Measurements from ENCODE around the gene NFIX. TPM values are rescaled to one million over a fixed set of nuclear protein-coding genes. Genes with fewer than 3 reads are reported as not detected.
A peak's percentile ranks its signal among the peaks of the same experiment; 100 is the strongest.
"Not testable (repeated sequence)": the region's sequence is repeated elsewhere in the genome, so short reads cannot be mapped to it uniquely, and the experiment has no call there.

The NFIX gene
- total RNA-seq, 2 donors from 2014 or later = 70.9 to 73.8 TPM

DNA sequence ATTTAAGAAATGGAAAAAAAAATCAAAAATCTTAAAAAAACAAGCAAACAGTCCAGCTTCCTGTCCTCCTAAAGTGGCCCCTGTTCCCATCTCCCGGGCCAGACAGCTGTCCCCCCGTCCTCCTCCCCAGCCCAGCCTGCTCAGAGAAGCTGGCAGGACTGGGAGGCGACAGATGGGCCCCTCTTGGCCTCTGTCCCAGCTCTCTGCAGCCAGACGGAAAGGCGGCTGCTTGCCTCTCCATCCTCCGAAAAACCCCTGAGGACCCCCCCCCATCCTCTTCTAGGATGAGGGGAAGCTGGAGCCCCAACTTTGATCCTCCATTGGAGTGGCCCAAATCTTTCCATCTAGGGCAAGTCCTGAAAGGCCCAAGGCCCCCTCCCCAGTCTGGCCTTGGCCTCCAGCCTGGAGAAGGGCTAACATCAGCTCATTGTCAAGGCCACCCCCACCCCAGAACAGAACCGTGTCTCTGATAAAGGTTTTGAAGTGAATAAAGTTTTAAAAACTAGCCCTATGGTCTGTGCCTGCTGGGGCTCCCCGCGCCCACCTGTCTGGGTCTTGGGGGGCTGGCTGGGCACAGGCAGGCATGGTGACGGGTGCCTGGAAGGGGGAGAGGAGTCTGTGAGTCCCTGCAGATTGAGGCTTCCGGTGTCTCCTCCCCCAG, 42.0 kb upstream of the NFIX start:
- peaks cover 12% of the 10 kb centered on the region for H3K36me3 ChIP-seq
- intact Hi-C loops (cut with DNase I) = no loop called here
- H3K4me1 ChIP-seq = peaks cover 6% of the 10 kb centered on the region
- peak overlapping the region; percentile 6 for H3K27ac ChIP-seq
- no peaks in the 10 kb centered on the region for H3K9me3 ChIP-seq
- DNase-seq = no peak
- H3K27me3 ChIP-seq = no peaks in the 10 kb centered on the region
- H3K4me3 ChIP-seq = no peak overlapping the region
- TF ChIP-seq, protein P1, sequence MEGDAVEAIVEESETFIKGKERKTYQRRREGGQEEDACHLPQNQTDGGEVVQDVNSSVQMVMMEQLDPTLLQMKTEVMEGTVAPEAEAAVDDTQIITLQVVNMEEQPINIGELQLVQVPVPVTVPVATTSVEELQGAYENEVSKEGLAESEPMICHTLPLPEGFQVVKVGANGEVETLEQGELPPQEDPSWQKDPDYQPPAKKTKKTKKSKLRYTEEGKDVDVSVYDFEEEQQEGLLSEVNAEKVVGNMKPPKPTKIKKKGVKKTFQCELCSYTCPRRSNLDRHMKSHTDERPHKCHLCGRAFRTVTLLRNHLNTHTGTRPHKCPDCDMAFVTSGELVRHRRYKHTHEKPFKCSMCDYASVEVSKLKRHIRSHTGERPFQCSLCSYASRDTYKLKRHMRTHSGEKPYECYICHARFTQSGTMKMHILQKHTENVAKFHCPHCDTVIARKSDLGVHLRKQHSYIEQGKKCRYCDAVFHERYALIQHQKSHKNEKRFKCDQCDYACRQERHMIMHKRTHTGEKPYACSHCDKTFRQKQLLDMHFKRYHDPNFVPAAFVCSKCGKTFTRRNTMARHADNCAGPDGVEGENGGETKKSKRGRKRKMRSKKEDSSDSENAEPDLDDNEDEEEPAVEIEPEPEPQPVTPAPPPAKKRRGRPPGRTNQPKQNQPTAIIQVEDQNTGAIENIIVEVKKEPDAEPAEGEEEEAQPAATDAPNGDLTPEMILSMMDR (IDR thresholded peaks at IDR 0.05) = no peak
- H3K9ac ChIP-seq (ENCODE audit: low read depth in 2 of 2, low read length in 2 of 2) = no peak overlapping the region

DNA sequence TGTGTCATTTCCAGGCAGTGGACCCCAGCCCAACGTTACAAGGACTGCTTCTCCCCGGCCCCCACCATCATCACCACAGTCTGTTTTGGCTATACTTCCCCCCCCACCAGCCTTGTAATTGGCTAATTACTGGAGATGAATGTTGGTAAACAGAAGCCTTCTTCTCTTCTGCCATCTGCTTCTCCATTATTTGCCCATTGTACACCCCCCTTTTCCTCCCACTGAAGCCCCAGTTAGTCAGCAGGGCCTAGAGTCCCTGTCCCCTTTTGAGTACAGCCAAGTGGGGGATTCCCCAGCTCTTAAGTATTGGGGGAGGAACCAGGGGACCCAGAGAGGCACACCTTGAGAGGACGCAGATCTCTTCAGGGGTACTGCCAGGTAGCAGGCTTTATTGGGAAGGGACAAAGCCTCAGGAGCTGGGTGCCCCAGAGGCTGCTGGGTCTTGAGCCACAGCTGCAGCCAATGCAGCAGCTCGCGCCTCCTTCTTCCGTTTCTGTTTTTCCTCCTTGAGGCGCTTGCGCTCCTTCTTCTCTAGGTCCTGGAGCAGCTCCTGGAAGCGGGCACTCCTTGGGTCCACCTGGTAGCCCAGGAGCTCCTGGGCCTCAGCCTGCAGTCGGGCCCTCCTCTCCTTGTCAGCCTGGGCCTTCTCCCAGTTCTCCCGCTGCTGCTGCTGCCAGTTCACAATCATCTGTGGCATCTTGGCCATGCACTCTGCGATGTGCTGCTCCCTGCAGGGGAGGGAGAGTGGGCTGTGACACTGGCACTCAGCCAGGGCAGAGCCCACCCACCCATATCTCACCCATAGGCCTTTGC, 41.3 kb upstream of the NFIX start:
- TF ChIP-seq, protein P1 (IDR thresholded peaks at IDR 0.05) = no peak
- H3K27me3 ChIP-seq = no peaks in the 10 kb centered on the region
- no peak overlapping the region for H3K4me3 ChIP-seq
- H3K4me1 ChIP-seq = peaks cover 6% of the 10 kb centered on the region
- intact Hi-C loops (cut with DNase I) = no loop called here
- DNase-seq = no peak
- peak overlapping the region; percentile 47 for H3K27ac ChIP-seq
- H3K36me3 ChIP-seq = peaks cover 7% of the 10 kb centered on the region
- H3K9ac ChIP-seq (ENCODE audit: low read depth in 2 of 2, low read length in 2 of 2) = no peak overlapping the region
- no peaks in the 10 kb centered on the region for H3K9me3 ChIP-seq

DNA sequence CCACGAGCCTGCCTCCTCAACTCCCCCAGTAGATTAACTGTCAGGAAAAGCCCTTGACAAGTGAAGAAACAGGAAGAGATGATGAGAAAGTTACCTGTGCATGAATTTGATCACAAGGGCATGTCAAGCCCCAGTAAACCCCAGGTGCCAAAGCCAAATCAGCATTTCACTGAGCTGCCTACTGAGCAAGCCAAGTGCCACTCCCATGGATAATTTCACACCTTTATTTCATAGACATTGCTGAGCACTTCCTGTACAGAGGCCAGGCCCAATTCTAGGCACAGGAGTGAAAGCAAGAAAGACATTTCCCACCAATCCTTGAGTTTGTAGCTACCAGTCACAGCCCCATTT, 40.7 kb upstream of the NFIX start:
- Histone ChIP-seq H3K27ac (peak overlapping the region; percentile 47), H3K36me3 (peaks cover 3% of the 10 kb centered on the region)

DNA sequence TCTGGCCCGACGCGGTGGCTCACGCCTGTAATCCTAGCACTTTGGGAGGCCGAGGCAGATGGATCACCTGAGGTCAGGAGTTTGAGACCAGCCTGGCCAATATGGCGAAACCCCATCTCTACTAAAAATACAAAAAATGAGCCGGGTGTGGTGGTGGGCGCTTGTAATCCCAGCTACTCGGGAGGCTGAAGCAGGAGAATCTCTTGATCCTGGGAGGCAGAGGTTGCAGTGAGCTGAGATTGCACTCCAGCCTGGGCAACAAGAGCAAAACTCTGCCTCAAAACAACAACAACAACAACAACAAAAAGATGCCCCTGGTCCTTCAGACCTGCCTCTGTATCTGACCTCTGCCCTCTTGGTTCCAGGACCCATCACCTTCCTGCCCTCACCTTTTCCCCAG, 39.7 kb upstream of the NFIX start:
- H3K27ac ChIP-seq; H3K9ac ChIP-seq (ENCODE audit: low read depth in 2 of 2, low read length in 2 of 2); H3K27me3 ChIP-seq; intact Hi-C loops (cut with DNase I); DNase-seq; H3K4me1 ChIP-seq; H3K36me3 ChIP-seq; H3K9me3 ChIP-seq; H3K4me3 ChIP-seq: not testable (repeated sequence)

More for the DNA sequence above, 40.7 kb upstream of the NFIX start:
- H3K27me3 ChIP-seq = no peaks in the 10 kb centered on the region
- peak; percentile 36 for DNase-seq
- no peak overlapping the region for H3K4me3 ChIP-seq
- TF ChIP-seq, protein P1 (IDR thresholded peaks at IDR 0.05) = no peak
- no peaks in the 10 kb centered on the region for H3K9me3 ChIP-seq
- H3K4me1 ChIP-seq = peaks cover 6% of the 10 kb centered on the region
- intact Hi-C loops (cut with DNase I) = no loop called here
- H3K9ac ChIP-seq (ENCODE audit: low read depth in 2 of 2, low read length in 2 of 2) = no peak overlapping the region

DNA sequence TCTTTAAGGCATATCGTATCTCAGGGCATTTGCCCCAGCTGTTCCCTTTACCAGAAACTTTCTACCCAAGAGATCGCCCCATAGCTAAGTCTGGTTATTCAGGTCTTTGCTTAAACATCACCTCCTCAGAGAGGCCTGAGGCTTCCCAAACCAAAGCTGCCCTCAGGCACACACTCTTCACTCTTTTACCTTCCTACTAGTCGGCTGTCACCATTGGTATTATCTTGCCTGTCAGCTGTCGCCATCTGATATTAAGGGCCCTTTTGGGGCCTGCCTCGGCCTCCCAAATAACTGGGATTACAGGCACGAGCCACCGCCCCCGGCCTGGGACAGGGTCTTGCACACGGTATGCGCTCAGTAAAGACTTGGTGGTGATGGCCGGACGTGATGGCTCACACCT, 39.3 kb upstream of the NFIX start:
- peaks cover 6% of the 10 kb centered on the region for H3K4me1 ChIP-seq
- intact Hi-C loops (cut with DNase I) = no loop called here
- no peaks in the 10 kb centered on the region for H3K9me3 ChIP-seq
- peak overlapping the region; percentile 99 for H3K4me3 ChIP-seq
- H3K9ac ChIP-seq (ENCODE audit: low read depth in 2 of 2, low read length in 2 of 2) = peak overlapping the region in 1 of 2 donors; percentile 39
- H3K27ac ChIP-seq = peak overlapping the region; percentile 83
- H3K27me3 ChIP-seq = no peaks in the 10 kb centered on the region
- no peak for DNase-seq
- peaks cover 3% of the 10 kb centered on the region for H3K36me3 ChIP-seq
- TF ChIP-seq, protein P1 (IDR thresholded peaks at IDR 0.05) = no peak

Data from colonic mucosa (tissue), 4 donors.